Neuron (in vitro differentiated cells): ENCODE data around the gene FOXP4.
A peak's percentile ranks its signal among the peaks of the same experiment; 100 is the strongest.

Experiments
- H2AFZ ChIP-seq: one replicate; pipeline ENCODE4 v1.6.1; 2013; ENCODE audit warnings: low read depth, mild to moderate bottlenecking, inconsistent platforms, low read length, moderate library complexity
- H3K27me3 ChIP-seq: one replicate; pipeline ENCODE4 v1.6.1; 2013; ENCODE audit warnings: low read length; ENCODE audit not compliant: insufficient read depth
- H3K36me3 ChIP-seq: one replicate; pipeline ENCODE4 v1.6.1; 2013; ENCODE audit warnings: low read length; ENCODE audit not compliant: insufficient read depth
- H3K4me1 ChIP-seq: one replicate; pipeline ENCODE4 v1.6.1; 2013; ENCODE audit warnings: low read length; ENCODE audit not compliant: insufficient read depth
- H3K4me3 ChIP-seq: 2 replicates; pipeline ENCODE4 v1.5.1; 2013; ENCODE audit warnings: mild to moderate bottlenecking, low read length, moderate library complexity
- H3K9me3 ChIP-seq: one replicate; pipeline ENCODE4 v1.6.1; 2013; ENCODE audit warnings: low read length

FOXP4 gene

DNA sequence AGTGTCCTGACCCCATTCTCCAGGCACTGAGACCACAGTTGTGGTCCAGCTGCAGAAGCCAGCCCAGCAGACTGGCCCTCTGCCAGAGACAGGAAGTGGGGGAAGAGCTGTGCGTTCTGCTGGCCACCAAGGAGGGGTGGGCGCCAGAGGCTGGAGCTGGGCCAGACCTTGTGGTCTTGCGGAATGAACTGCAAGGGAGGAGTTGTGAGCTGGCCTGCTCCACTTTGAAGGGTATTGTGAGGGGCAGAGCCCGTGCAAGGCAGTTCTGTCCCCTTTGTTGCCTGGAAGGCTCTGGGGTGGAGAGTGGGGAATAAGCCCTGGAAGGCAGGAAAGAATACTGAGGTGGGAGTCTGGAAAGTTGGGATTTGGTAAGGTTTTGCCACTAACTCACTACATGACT, 88.5 kb downstream of the FOXP4 start:
- Histone ChIP-seq H3K36me3 (no peaks in the 10 kb centered on the region), H2AFZ (no peak overlapping the region), H3K9me3 (no peaks in the 10 kb centered on the region), H3K27me3 (peaks cover 6% of the 10 kb centered on the region), H3K4me1 (peaks cover 15% of the 10 kb centered on the region), H3K4me3 (no peak overlapping the region)

DNA sequence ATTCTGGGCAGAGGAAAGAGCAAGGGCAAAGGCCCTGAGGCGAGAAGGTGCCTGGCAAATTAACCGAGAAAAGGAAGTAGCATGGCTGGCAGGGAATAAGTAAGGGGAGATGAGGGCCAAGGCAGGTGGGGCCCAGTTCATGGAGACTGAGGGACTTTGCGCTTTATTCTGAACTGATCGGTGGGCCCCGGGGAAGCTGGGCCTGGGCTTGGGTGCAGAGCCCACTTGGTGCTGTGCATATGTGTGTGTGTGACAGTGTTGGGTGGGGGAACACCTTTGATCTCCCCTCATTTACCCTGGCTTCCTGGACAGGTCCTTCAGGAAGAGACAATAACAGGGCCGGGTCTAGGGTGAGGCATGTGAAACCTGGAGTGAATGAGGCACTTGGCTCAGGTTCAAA, 89.2 kb downstream of the FOXP4 start:
- no peak overlapping the region for H2AFZ ChIP-seq
- peaks cover 20% of the 10 kb centered on the region for H3K4me1 ChIP-seq
- no peak overlapping the region for H3K4me3 ChIP-seq
- H3K27me3 ChIP-seq = peaks cover 6% of the 10 kb centered on the region
- no peaks in the 10 kb centered on the region for H3K9me3 ChIP-seq
- peaks cover under 1% of the 10 kb centered on the region for H3K36me3 ChIP-seq

DNA sequence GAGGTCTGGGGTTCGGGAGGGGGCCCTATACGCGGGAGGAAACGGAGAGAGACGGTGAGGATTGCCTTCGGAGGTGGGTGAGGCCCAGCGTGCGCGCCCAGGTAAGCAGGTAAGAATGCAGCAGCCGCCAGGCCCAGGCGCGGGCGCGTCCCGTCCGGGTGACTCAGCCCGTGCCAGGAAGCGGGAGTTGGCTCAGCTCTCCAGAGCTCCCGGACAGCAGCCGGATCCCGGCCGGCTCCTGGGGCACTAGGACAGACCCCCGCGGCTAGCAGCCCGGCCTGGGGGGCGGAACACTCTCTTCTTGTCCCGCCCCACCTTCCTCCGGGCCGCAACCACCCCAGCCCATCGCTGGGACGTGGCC, 90.6 kb downstream of the FOXP4 start:
- H2AFZ ChIP-seq = no peak overlapping the region
- H3K4me1 ChIP-seq = peaks cover 20% of the 10 kb centered on the region
- no peak overlapping the region for H3K4me3 ChIP-seq
- H3K27me3 ChIP-seq = peaks cover 2% of the 10 kb centered on the region
- H3K9me3 ChIP-seq = no peaks in the 10 kb centered on the region
- H3K36me3 ChIP-seq = peaks cover 2% of the 10 kb centered on the region

DNA sequence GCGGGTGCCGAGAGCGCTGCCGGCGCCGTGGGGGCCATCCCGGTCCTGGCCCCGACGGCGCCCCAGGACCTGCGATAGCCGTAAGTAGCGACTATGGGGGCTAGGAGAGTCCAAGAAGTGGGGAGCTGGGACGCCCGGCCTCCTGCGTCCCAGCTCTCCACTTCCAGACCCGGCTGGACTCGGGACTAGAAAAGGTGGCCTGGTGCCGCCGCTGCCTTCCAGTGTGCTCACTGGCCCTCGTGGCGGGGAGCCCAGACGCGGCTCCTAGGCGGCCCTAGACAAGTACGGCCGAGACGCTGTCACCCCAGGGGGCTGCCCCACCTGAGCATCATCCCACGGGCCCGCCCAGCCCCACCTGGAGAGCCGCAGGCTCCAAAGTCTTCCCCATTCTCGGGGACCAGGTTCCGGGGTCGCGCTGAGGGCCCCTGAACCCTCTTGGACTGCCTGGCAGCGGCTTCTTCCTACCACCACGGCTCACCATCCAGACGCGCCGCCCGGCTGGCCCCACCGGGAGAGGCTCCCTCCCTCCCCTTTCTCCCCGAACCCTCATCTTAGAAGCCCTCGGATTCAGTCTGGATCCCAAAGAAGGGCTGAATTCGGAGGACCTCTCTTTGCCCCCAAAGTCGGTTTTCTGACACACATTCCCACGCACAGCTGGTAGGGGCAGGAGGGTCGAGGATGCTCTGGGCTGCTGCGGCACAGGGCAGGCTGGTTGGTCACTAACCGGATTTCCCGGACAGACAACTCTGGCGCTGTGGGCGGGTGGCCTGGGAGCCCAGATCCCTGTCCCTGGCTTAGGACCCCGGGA, 91.2 kb downstream of the FOXP4 start:
- H3K4me1 ChIP-seq = peaks cover 20% of the 10 kb centered on the region
- H2AFZ ChIP-seq = peak overlapping the region; percentile 83
- peak overlapping the region; percentile 76 for H3K4me3 ChIP-seq
- H3K9me3 ChIP-seq = no peaks in the 10 kb centered on the region
- no peaks in the 10 kb centered on the region for H3K27me3 ChIP-seq
- H3K36me3 ChIP-seq = peaks cover 2% of the 10 kb centered on the region

DNA sequence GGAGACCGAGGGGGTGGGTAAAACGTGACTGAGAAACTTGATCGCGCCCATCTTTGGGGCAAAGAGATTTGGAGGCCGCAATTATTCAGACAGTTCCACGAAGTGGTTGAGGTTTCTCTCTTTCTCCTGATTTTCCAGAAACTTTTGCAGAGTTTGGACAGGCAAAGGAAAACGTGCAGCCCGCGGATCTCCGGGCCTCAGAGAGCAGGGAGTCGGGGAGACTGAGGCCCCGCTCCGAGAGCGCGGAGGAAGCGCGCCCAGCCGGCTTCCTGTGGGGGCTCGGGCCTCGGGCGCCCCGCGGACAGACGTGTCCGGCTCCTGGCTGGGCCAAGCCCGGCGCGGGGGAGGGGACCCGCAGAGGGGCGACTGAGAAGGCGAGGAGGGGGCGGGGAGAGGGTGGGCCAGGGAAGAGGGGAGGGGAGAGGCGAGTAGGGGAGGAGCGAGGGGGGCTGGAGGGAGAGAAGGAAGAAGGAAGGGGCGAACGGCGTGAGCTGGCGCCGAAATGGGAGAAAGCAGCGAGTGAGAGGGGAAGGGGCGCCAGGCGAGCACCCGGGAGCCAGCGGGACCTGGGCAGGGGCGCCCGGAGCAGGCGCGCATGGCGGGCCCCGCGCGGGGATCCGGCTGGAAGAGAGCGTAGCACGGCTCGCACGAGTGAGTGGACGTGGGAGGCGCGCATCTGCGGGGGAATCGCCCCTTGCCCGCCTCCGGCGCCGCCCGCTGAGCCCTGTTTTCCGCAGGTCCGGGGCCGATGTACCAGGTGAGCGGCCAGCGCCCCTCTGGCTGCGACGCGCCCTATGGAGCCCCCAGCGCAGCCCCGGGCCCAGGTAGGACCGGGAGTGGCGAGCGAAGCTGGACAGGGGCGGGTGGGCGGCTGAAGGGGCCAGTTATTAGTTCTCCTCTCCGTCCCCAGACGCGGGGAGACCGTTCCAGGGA, 92.1 kb downstream of the FOXP4 start, which contains the start of gene MDFI:
TSS of gene MDFI (plus strand) at position 467 of the 933 bp plus-strand sequence. CDS start at position 749, 282 bp downstream.
- H3K27me3 ChIP-seq = no peaks in the 10 kb centered on the region
- H3K4me3 ChIP-seq = peak within 1 kb of the TSS; percentile 76
- peaks cover 20% of the 10 kb centered on the region for H3K4me1 ChIP-seq

DNA sequence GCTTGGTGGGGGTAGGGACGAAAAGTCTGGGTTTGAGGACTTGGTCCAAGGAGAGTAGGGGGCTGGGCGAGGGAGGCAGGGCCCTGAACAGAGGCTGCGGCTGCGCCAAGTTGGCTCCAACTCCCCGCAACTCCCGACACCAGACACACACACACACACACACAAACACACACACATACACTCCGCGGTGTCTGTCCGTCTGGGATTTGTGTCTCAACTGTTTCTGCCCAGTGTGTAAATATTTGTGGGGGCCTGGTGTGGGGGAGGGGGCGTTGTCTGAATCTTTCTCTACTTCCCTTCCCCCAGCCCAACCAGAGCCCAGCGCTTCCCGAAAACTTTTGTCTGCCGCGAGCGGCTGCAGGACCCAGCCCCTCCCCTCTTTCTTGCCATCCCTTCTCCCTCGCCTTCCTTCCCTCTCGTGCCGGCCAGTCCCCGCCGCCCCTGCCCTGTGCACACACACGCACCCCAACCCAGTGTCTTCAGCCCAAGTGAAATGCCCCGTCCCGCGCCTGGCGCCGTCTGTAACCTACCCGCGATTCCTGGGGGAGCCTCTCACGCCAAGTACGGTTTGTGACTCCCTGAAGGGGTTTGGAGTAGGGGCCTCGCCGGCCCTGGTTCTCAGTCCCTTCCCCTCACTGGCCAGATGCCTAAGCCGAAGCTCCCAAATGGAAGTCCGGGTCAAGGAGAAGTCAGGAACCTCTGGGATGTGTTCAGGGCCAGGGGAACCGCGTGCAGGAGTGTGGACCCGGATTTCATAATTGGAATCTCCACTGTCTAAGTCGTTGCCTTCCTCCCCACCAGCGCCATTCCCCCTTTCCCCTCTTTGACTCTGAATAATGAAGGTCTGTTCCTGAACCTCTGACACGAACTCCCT, 93.0 kb downstream of the FOXP4 start:
- H3K27me3 ChIP-seq = no peaks in the 10 kb centered on the region
- H3K9me3 ChIP-seq = no peaks in the 10 kb centered on the region
- peaks cover 2% of the 10 kb centered on the region for H3K36me3 ChIP-seq
- H3K4me1 ChIP-seq = peaks cover 27% of the 10 kb centered on the region
- peak overlapping the region; percentile 76 for H3K4me3 ChIP-seq
- peak overlapping the region; percentile 83 for H2AFZ ChIP-seq

More for the DNA sequence above, 92.1 kb downstream of the FOXP4 start, which contains the start of gene MDFI:
- H3K9me3 ChIP-seq = no peaks in the 10 kb centered on the region
- peaks cover 2% of the 10 kb centered on the region for H3K36me3 ChIP-seq
- peak within 1 kb of the TSS; percentile 83 for H2AFZ ChIP-seq

DNA sequence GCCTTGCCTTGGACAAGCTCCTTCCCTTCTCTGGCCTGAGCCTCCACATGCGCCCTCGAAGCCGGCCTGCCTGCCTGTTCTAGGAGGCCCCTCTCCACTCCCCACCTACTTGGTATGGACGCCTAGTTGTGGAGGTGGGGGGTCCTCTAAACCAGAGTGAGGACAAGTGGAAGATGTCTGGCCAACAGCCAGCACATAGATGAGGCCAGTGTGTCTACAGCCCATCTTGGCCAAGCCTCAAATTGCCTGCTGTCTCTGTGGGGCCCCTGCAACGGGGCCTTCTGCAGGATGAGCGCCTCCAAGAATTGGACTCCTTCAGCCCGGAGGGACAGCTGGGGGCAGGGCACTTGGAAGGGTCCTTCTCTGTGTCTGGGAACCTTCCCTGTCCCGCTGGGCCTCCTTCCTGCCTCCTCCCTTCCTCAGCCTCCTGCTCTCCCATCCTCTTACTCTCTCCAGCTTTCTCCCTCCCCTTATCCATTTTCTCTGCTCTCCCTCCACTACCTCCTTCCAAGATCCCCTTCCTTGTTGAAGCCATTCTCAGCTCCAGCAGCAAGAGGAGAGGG, 93.7 kb downstream of the FOXP4 start:
- Histone ChIP-seq H3K27me3 (no peaks in the 10 kb centered on the region), H3K36me3 (peaks cover 2% of the 10 kb centered on the region), H3K4me3 (peak overlapping the region; percentile 76), H2AFZ (no peak overlapping the region), H3K4me1 (peaks cover 30% of the 10 kb centered on the region), H3K9me3 (no peaks in the 10 kb centered on the region)

DNA sequence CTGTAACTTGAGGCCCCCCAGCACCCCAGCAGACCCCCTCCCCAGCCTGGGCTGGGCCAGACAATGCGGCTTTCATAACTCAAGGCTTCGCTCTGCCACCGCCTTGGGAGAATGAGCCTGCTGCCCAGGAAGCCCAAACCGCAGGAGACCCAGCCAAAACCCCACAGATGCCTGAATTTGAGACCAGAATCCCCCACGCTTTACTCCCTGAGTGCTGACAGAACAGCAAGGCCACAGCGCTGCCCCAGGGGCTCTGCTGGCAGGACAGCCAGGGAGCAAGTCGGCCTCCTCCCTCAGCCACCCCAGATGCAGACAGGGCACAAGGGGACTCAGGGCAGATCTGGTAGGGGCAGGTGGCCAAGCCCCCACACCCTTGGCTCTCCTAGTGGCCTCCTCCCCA, 94.2 kb downstream of the FOXP4 start:
- H3K9me3 ChIP-seq = no peaks in the 10 kb centered on the region
- H3K36me3 ChIP-seq = peaks cover 2% of the 10 kb centered on the region
- no peaks in the 10 kb centered on the region for H3K27me3 ChIP-seq
- no peak overlapping the region for H2AFZ ChIP-seq
- peaks cover 30% of the 10 kb centered on the region for H3K4me1 ChIP-seq
- H3K4me3 ChIP-seq = no peak overlapping the region

DNA sequence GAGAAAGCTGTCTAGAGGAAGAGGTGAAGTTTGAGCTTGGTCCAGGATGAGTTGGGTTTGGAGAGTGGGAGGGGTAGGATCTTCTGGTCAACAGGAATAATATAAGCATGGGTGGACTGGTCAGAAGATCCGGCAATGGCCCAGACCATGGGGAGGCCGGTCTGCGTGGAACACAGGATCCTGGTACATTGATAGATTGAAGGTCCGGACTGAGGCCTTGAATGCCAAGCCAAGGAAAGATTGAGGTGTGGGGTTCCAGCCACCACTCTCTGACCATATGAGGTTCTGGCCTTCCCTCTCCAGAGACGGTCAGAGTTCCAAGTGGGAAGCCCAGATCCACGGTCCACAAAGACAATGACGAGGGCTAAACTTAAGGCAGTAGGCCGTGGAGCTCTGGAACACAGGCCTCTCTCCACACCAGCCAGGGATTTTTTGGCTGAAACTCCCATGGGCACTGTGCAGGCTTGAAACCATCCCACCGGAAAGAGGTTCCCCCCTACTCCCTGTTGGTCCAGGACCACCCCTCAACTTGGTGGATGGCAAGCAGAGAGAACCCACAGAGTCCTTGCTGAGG, 95.3 kb downstream of the FOXP4 start:
- Histone ChIP-seq H2AFZ (no peak overlapping the region), H3K36me3 (peaks cover 5% of the 10 kb centered on the region), H3K4me3 (no peak overlapping the region), H3K9me3 (no peaks in the 10 kb centered on the region), H3K4me1 (peaks cover 30% of the 10 kb centered on the region), H3K27me3 (no peaks in the 10 kb centered on the region)

DNA sequence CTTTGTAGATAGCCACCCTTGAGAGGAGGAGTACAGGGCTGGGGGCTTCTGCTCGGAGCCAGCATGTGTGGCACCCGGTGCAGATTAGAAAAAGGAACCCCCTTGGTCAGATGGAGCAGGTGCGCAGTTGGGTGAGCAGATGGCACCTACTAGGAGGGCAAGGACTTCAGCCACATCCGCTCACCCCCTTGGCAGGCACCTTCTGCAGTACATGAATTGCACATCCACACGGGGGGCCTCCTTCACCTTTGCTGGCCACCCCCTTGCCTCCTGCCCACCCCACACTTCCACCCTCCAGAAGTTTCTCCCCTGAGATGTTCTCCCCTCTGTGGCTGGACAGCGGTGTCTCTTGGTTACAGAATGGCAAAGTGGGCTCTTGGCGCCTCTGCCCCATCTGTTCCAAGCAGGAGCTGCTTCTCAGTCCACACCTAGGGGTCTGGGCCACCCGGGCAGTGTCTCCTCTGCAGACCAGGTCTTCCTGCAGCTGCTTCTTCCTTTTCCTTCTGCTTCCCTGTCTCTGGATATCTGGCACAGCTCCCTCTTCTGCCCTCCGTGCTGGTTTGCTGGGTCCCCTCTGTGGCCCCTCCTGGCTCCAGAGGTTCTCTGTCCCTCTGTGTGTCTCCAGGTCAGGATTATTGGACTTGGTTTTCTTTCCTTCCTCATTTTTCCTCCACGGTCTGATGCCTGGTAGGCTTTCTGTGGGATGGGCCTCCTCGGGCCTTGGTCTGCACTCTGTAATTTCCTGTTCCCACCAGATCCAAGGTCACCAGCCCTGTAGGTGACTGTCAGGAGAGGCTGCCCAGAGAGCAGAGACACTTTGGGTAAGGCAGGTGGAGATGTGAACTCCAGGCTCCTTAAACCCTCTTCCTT, 96.1 kb downstream of the FOXP4 start:
- H3K36me3 ChIP-seq = peaks cover 14% of the 10 kb centered on the region
- H3K9me3 ChIP-seq = no peaks in the 10 kb centered on the region
- no peak overlapping the region for H3K4me3 ChIP-seq
- no peak overlapping the region for H2AFZ ChIP-seq
- H3K4me1 ChIP-seq = peaks cover 30% of the 10 kb centered on the region
- no peaks in the 10 kb centered on the region for H3K27me3 ChIP-seq

DNA sequence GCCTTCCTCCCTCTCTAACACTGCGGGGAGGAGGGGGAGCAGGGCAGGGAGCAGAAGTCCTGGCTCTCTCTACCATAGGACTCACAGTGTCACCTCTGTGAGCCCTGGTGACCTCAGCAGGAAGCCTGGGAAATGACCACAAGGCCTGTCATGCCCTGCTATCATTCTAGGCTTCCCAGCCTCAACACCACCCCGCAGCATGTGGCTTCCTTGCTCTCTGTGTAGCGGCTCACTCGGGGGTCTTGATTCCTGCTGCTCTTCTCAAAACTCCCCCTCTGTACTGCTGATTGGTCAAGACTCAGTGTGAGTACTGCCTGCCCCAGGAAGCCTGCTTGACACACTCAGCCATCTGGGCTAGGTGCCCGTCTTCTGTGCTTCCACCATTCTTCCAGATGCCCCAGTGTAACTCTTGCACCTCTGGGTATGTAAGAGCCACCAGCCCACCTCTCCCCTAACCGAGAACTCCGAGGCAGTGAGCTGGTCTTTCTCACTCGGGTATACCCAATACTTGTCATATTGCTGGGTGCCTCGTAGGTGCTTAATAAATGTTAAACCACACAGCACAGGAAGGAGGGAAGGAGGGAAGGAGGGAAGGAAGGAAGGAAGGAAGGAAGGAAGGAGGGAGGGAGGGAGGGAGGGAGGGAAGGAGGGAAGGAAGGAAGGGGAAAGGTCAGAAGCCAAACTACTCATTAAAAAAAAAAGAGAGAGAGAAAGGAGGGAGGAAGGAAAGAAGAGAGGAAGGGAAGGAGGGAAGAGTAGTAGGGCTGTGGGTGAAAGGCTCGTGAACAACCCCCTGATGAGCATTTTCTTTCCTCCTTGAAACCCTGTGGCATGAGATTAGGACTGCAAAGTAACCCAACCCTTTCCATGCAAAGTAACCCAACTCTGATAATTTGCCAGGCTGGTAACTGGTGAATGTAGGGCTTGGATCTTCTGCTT, 97.0 kb downstream of the FOXP4 start:
- Histone ChIP-seq H3K27me3 (no peaks in the 10 kb centered on the region), H3K4me1 (peaks cover 25% of the 10 kb centered on the region), H3K36me3 (peaks cover 19% of the 10 kb centered on the region), H3K9me3 (no peaks in the 10 kb centered on the region), H3K4me3 (no peak overlapping the region), H2AFZ (no peak overlapping the region)
